Left forelimb (tissue), 1 donor: Measurements from ENCODE around the gene ZNF616.
"Not testable (repeated sequence)": the region's sequence is repeated elsewhere in the genome, so short reads cannot be mapped to it uniquely, and the experiment has no call there.

ENCODE experiments used
- DNase-seq: peaks from one replicate; pipeline ENCODE4 v3.0.0-alpha.2; 2018; ENCODE audit warnings: low spot score

ZNF616 gene

GRCh38 chr19:52110780-52111179, 29.0 kb downstream of the ZNF616 start:
- no peak for DNase-seq

GRCh38 chr19:52102782-52103181, 37.0 kb downstream of the ZNF616 start:
- no peak for DNase-seq

GRCh38 chr19:52101866-52102562, 37.7 kb downstream of the ZNF616 start:
- no peak for DNase-seq

- no peak for DNase-seq
These were observed 40.1 kb downstream of the ZNF616 start for GRCh38 chr19:52099497-52100138.

- DNase-seq: not testable (repeated sequence)
These were observed 43.3 kb downstream of the ZNF616 start for GRCh38 chr19:52096416-52096815.

GRCh38 chr19:52095172-52096014, 44.3 kb downstream of the ZNF616 start, which contains the start of gene ZNF841:
ZNF841 (minus strand) TSS chr19:52095765; CDS start chr19:52084801, 10,964 bp downstream.
- DNase-seq: peak; percentile 96

- no peak for DNase-seq
These were observed 45.1 kb downstream of the ZNF616 start for GRCh38 chr19:52094526-52095130.

GRCh38 chr19:52086481-52086880, 53.3 kb downstream of the ZNF616 start:
- no peak for DNase-seq

- no peak for DNase-seq
These were observed 69.2 kb downstream of the ZNF616 start for GRCh38 chr19:52070496-52070895.

- no peak for DNase-seq
These were observed 70.1 kb downstream of the ZNF616 start for GRCh38 chr19:52069653-52070052.

GRCh38 chr19:52066258-52066863, 73.4 kb downstream of the ZNF616 start:
- no peak for DNase-seq

- no peak for DNase-seq
These were observed 74.3 kb downstream of the ZNF616 start for GRCh38 chr19:52065399-52065798.
